GDM1 (cell line): ENCODE measurements around the gene DTYMK.
A peak's percentile ranks its signal among the peaks of the same experiment; 100 is the strongest.

Experiments used
- DNase-seq: peaks from one replicate; lab custom pipeline; 2025; lab: John Stamatoyannopoulos, UW

DTYMK gene

GRCh38 chr2:241706537-241706936 is 19.9 kb upstream of the DTYMK start:
- DNase-seq = no peak

DNA sequence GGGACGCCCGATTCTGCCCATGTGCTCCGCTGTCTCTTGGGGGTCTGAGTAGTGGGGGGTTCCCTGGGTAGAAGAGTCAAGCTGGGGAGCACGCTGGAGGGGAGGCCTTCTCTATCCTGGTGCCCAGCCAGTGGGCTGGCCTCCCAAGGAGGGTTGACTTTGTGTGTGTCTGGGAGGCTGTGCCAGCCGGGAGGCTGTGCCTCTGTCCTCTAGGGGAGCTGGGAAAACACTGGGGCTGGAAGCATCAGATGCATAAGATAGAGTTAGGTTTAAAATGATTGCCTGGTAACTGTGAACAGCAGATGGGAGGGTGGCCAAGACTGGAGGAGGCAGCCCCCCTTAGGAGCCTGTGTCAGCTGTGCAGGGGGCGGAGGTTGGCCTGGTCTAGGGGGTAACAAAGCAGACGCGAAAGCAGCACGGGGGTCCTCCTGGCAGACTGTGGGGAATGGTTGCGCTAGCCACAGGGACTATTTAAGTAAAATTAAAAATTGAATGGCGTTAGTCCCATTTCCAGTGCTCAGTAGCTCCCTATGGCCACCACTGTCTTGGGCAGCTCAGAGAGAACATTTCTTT is 16.5 kb upstream of the DTYMK start:
- DNase-seq = no peak

GRCh38 chr2:241702155-241703031 is 15.8 kb upstream of the DTYMK start:
- peak; percentile 76 for DNase-seq

DNA sequence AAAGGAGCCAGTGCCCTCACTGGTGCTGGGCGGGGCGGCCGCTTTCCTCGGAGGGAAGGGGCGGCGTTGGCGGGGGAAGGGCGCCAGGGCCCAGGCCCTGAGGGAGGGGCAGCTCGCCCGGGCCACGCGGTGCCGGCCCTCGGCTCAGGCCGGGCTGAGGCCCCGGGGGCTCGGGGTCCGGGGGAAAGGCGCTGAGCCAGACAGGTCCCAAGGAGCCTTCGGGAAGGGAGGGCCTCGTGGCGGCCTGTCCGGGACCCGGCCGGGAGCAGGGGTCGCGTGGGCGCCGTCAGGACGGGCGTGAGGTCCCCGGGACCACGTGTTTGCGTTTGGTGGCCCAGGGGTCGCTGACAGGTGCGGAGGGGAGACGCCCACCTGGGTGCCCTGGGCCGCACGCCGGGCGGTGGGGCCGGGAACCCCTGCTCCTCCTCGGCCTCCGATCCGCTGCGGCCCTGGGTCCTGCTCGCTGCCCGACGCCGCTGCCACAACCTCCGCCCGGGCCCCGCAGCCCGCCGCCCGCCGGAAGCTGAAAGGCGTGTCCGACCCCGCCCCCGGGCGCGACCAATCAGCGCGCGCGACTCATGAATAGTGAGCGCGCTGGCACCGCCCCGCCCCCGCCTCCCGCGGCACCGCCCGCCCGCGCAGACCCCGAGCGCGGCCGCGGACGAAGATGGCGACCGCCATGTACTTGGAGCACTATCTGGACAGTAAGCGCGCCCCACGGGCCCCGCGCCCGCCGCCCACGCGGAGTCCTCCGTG is 15.0 kb upstream of the DTYMK start, which contains the start of gene ING5:
Gene ING5 (plus strand): TSS at position 641 of the 756 bp plus-strand sequence. CDS start 27 bp downstream, at position 668.
- peak; percentile 91 for DNase-seq

DNA sequence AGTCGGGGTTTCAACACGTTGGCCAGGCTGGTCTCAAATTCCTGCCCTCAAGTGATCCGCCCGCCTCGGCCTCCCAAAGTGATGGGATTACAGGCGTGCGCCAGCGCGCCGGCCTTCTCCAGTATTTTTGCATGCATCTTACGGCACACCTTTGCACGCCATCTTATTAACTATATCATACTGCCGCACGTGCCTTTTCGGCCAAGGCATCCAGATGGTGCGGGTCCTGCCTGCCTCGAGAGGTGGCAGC is 14.5 kb upstream of the DTYMK start:
- DNase-seq = no peak

- no peak for DNase-seq
Measured at GRCh38 chr2:241695651-241696050, 9.0 kb upstream of the DTYMK start.

- no peak for DNase-seq
Measured at GRCh38 chr2:241692448-241692847, 5.8 kb upstream of the DTYMK start.

DNA sequence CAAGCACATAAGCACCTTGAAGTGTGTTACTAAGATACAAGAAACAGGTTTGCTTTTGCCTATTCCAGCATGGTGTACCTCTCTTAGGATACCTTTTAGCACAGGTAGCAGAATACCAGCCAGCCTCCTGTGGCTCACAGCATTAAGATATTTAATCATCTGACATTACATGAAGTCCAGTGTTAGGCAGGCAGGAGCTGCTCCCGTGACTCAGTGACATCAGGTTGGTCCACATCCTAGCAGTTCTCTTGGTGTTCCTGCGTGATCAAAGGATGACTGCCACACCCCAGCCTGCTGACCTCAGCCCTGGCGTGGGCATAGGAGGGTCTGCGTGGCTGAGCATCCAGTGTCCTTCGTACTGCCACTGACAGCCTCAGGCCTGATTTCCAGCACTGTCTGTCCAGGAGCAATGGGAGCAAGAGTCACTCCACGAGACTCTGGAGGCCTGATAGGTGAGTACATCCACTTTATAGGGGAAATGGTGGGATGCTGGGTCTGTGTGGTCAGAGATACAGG is 3.6 kb upstream of the DTYMK start:
- DNase-seq = no peak

DNA sequence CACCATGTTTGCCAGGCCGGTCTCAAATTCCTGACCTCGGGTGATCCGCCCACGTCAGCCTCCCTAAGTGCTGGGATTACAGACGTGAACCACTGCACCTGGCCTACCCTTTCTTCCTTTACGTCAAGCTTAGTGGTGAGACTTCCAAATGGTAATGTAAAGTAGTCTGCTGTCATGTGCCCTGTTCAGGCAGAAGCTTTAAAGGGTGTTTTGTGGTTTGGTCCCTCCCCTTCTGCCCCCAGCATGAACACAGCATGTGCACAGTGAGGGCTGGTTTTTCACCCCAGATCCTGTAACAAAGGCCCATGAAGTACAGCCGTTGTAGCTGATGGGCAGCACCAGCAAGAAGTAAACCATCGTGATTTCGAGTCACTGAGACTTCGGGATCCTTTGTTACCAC is 2.7 kb upstream of the DTYMK start:
- DNase-seq = no peak

GRCh38 chr2:241686324-241686649 is 328 bp downstream of the DTYMK start:
- DNase-seq = no peak

DNA sequence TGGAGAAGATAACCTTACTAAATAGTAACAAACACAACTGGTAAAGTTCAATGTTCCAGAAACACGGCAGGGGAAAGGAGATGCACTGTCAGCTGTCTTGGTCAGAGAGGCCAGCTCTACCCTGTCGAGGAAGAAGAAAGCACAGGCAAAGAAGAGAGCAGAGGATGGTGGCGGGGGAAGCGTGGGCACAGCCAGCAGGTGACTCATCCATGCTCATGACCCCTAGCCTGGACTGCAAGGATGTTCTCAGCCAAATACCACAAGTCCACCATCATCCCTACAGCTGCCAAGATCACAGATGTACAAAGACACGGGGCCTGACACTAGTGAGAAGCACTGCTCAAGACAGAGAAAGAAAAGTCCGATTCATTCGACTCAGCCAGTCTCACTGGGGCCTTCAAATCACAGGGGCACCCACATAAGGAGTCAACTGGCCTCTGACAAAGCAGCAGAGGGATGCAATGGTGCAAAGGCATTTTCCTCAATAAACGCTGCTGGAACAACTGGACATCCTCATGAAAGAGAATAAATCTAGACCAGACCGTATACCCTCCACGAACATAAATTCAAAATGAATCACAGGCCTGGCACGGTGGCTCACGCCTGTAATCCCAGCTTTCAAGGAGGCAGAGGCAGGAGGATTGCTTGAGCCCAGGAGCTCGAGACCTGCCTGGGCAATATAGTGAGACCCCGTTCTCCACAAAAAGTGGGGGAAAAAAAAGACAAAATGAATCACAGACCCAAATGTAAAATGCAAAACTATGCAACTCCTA is 5.6 kb downstream of the DTYMK start:
- DNase-seq = no peak

GRCh38 chr2:241680044-241680443 is 6.6 kb downstream of the DTYMK start:
- DNase-seq = no peak

- no peak for DNase-seq
Measured at GRCh38 chr2:241678784-241679540, 7.7 kb downstream of the DTYMK start.

- no peak for DNase-seq
Measured at GRCh38 chr2:241678307-241678706, 8.3 kb downstream of the DTYMK start.

GRCh38 chr2:241677392-241677791 is 9.2 kb downstream of the DTYMK start:
- DNase-seq = no peak

DNA sequence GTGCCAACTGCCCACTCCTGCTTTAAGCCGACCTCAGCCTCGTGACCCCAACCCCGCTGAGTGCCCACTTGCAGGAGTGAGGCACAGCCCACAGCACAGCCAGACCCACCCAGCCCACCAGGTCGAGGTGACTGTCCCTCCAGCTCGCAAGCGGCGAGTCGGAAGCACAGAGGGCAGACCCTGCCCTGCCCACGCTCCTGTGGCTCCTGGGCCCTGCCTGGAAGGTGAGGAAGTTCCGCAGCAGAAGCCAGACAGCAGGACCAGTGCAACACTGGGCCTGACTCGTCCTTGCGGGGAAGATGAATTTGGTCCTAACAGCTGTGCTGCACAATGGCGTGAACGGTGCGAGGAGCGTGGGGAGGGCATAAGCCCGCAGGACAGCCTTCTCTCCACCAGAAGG is 9.9 kb downstream of the DTYMK start:
- no peak for DNase-seq

- DNase-seq = no peak
Measured at GRCh38 chr2:241675885-241676284, 10.7 kb downstream of the DTYMK start.

GRCh38 chr2:241673797-241674725 is 12.6 kb downstream of the DTYMK start:
- DNase-seq = no peak

DNA sequence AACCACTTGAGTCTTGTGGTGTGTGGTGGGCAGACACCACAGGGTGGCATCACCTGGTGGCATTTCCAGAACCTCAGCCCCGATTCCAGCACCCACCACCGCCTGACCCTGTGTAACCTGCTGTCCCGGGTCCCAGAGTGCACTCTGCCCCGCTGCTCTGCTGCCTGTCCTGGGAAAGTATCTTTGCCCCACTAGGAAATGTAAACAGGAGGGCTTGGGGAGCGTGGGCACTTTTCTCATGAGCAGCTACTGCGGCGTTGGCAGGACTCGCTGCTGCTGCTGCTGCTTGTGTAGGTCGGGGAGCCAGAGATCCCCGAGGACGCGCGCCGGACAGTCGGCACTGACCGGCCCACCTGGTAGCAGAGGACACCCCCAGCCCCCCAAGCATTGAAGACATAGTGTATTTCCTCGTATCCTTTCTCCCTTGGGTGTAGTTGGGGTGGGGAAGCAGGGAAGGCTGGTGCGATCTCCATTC is 13.4 kb downstream of the DTYMK start:
- no peak for DNase-seq
